GM23338 (cell line): ENCODE measurements around the gene EVI5. TPM values are rescaled to one million over a fixed set of nuclear protein-coding genes. Genes with fewer than 3 reads are reported as not detected.

Experiments
- ATAC-seq: fragments of 200-7000 bp; cut with Tn5 transposase; 3 replicates; pipeline ENCODE4 v1.9.1; 2020
- DNase-seq: peaks from one replicate; pipeline ENCODE4 v3.0.0-alpha.2; 2015; ENCODE audit warnings: low spot score
- H2AFZ ChIP-seq: fragments of 200-600 bp; sonication (generic); 2 replicates; pipeline ENCODE4 v1.8.0; 2016; ENCODE audit warnings: antibody characterized with exemption, mild to moderate bottlenecking, moderate library complexity
- H3F3A ChIP-seq: fragments of 200-600 bp; sonication (generic); replicated peaks from 2 replicates; pipeline ENCODE4 v1.8.0; 2017; ENCODE audit warnings: antibody characterized with exemption, mixed run types, low read depth
- H3K27ac ChIP-seq: fragments of 200-600 bp; sonication (generic); 2 replicates; pipeline ENCODE4 v1.6.1; 2016; ENCODE audit warnings: low read depth
- H3K27me3 ChIP-seq: fragments of 200-600 bp; sonication (generic); 2 replicates; pipeline ENCODE4 v1.8.0; 2016; ENCODE audit warnings: mild to moderate bottlenecking, mixed run types, moderate library complexity; ENCODE audit not compliant: insufficient read depth
- H3K36me3 ChIP-seq: fragments of 200-600 bp; sonication (generic); 2 replicates; pipeline ENCODE4 v1.8.0; 2016; ENCODE audit warnings: mild to moderate bottlenecking; ENCODE audit not compliant: insufficient read depth
- H3K4me1 ChIP-seq: fragments of 200-600 bp; sonication (generic); 2 replicates; pipeline ENCODE4 v1.8.0; 2016; ENCODE audit warnings: mild to moderate bottlenecking, moderate library complexity; ENCODE audit not compliant: insufficient read depth
- H3K4me2 ChIP-seq: fragments of 200-600 bp; sonication (generic); 2 replicates; pipeline ENCODE4 v1.7.1; 2017; ENCODE audit warnings: mixed run types
- H3K4me3 ChIP-seq: fragments of 200-600 bp; sonication (generic); 2 replicates; pipeline ENCODE4 v1.6.1; 2016; ENCODE audit warnings: mixed run types
- H3K79me2 ChIP-seq: fragments of 200-600 bp; sonication (generic); replicated peaks from 2 replicates; pipeline ENCODE4 v1.8.0; 2017; ENCODE audit warnings: mild to moderate bottlenecking; ENCODE audit not compliant: insufficient read depth
- H3K9me2 ChIP-seq: fragments of 200-600 bp; sonication (generic); 2 replicates; pipeline ENCODE4 v1.8.0; 2017; ENCODE audit not compliant: insufficient read depth
- H4K20me1 ChIP-seq: fragments of 200-600 bp; sonication (generic); replicated peaks from 2 replicates; pipeline ENCODE4 v1.8.0; 2017; ENCODE audit warnings: mild to moderate bottlenecking; ENCODE audit not compliant: insufficient read depth
- H3K27ac Mint-ChIP-seq: 2 replicates; pipeline ENCODE4 v1.8.0; 2020; ENCODE audit warnings: inconsistent platforms, mild to moderate bottlenecking, moderate library complexity, mixed read lengths
- H3K27me3 Mint-ChIP-seq: 3 replicates; pipeline ENCODE4 v1.8.0; 2022; ENCODE audit warnings: low read depth, mild to moderate bottlenecking, moderate library complexity, mixed read lengths, inconsistent platforms; ENCODE audit not compliant: insufficient read depth, poor library complexity
- H3K36me3 Mint-ChIP-seq: 3 replicates; pipeline ENCODE4 v1.8.0; 2021; ENCODE audit warnings: low read depth, mild to moderate bottlenecking, inconsistent platforms, moderate library complexity, mixed read lengths
- H3K4me1 Mint-ChIP-seq: 3 replicates; pipeline ENCODE4 v1.8.0; 2020; ENCODE audit warnings: mild to moderate bottlenecking, inconsistent platforms, mixed read lengths
- H3K4me3 Mint-ChIP-seq: 3 replicates; pipeline ENCODE4 v1.8.0; 2021; ENCODE audit warnings: moderate library complexity, mild to moderate bottlenecking, inconsistent platforms, mixed read lengths
- H3K9me3 Mint-ChIP-seq: 3 replicates; pipeline ENCODE4 v1.8.0; 2020; ENCODE audit warnings: moderate library complexity, mild to moderate bottlenecking, inconsistent platforms, mixed read lengths
- CREB1 ChIP-seq: fragments of 250-450 bp; sonication (Bioruptor Pico); IDR thresholded peaks from 2 replicates; pipeline ENCODE4 v1.5.0; 2020; ENCODE audit warnings: low read depth, mild to moderate bottlenecking, moderate library complexity
- ETS1 ChIP-seq: IDR thresholded peaks from 2 replicates; pipeline ENCODE4 v1.6.1; 2016; ENCODE audit warnings: antibody characterized with exemption
- EZH2 ChIP-seq: fragments of 200-600 bp; sonication (generic); IDR thresholded peaks from one replicate; pipeline ENCODE4 v1.8.0; 2017; ENCODE audit warnings: antibody characterized with exemption, mild to moderate bottlenecking, low read depth; ENCODE audit not compliant: unreplicated experiment
- EZH2phosphoT487 ChIP-seq: fragments of 200-600 bp; sonication (generic); IDR thresholded peaks from one replicate; pipeline ENCODE4 v1.8.1; 2018; ENCODE audit warnings: antibody characterized with exemption; ENCODE audit not compliant: unreplicated experiment
- JUNB ChIP-seq: IDR thresholded peaks from one replicate; pipeline ENCODE4 v1.6.1; 2016; ENCODE audit warnings: antibody characterized with exemption; ENCODE audit not compliant: unreplicated experiment
- NANOG ChIP-seq: IDR thresholded peaks from 2 replicates; pipeline ENCODE4 v1.6.1; 2016; ENCODE audit warnings: antibody characterized with exemption, borderline replicate concordance
- POLR2AphosphoS5 ChIP-seq: IDR thresholded peaks from 2 replicates; pipeline ENCODE4 v1.6.1; 2016; ENCODE audit warnings: antibody characterized with exemption, low read depth
- STAT1 ChIP-seq: IDR thresholded peaks from one replicate; pipeline ENCODE4 v1.6.1; 2016; ENCODE audit warnings: antibody characterized with exemption; ENCODE audit not compliant: unreplicated experiment
- ZNF114 ChIP-seq: fragments of 250-450 bp; sonication (Bioruptor Pico); IDR thresholded peaks from 2 replicates; pipeline ENCODE4 v1.5.0; 2020; ENCODE audit warnings: mild to moderate bottlenecking, moderate library complexity
- ZNF331 ChIP-seq: fragments of 250-450 bp; sonication (Bioruptor Pico); IDR thresholded peaks from 2 replicates; pipeline ENCODE4 v1.5.0; 2020; ENCODE audit warnings: low read depth, mild to moderate bottlenecking, moderate library complexity
- polyA plus RNA-seq: library from polyadenylated mRNA; unstranded; fragments of >200 nt; fragmentation: Nextera tagmentation; extraction: Ambion mirVana; gene quantifications from 2 replicates; pipeline ENCODE4 v1.2.1, GENCODE V29; 2016
- total RNA-seq: library from RNA; depleted of rRNA; stranded (reverse); fragments of >200 nt; shearing (Covaris generic); gene quantifications from 2 replicates; pipeline ENCODE4 v1.2.3, GENCODE V29; 2014
- TF ChIP-seq, protein P1 (sequence below), 2 experiments: fragments of 200-600 bp in 1 of 2; sonication (generic) in 1 of 2; conservative IDR thresholded peaks; 2 replicates each; pipeline versions ENCODE4 v1.5.1 to v1.6.1; 2016 to 2017; ENCODE audit warnings: antibody characterized with exemption in 2 of 2, low read depth in 2 of 2, mild to moderate bottlenecking in 2 of 2, moderate library complexity in 1 of 2
- TF ChIP-seq, protein P2 (sequence below): fragments of 250-450 bp; sonication (Bioruptor Pico); IDR thresholded peaks from 2 replicates; pipeline ENCODE4 v1.5.0; 2020; ENCODE audit warnings: mild to moderate bottlenecking, moderate library complexity
- TF ChIP-seq, protein P3 (sequence below): IDR thresholded peaks from one replicate; pipeline ENCODE4 v1.6.1; 2018; ENCODE audit warnings: antibody characterized with exemption; ENCODE audit not compliant: unreplicated experiment

EVI5 gene
- total and polyA plus RNA-seq, 2 experiments from 2014 or later, result 15.6 to 24.8 TPM

DNA sequence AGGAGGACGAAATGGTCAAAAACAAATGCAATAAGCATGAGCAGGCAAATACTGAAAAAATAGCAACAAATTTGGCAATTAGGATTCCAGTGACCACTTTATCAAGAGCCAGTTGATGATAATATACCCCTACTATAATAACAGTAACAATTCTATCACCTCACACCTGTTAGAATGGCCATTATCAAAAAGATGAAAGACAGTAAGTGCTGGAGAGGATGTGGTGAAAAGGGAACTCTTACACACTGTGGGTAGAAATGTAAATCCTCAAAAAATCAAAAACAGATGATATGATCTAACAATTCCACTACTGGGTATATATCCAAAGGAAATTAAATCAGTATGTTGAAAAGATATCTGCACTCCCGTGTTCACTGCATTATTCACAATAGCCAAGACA is 183.9 kb downstream of the EVI5 start:
- no peaks in the 10 kb centered on the region for H3F3A ChIP-seq
- H3K4me1 ChIP-seq, result no peaks in the 10 kb centered on the region
- no peak overlapping the region for H3K27ac ChIP-seq
- no peak overlapping the region for H2AFZ ChIP-seq
- no peak for ATAC-seq
- no peaks in the 10 kb centered on the region for H3K9me2 ChIP-seq
- Mint-ChIP-seq H3K4me3 (no peak overlapping the region), H3K27ac (no peak overlapping the region), H3K9me3 (no peaks in the 10 kb centered on the region), H3K36me3 (peaks cover 5% of the 10 kb centered on the region; the same call in 2 of the 3 replicates), H3K27me3 (no peaks in the 10 kb centered on the region), H3K4me1 (no peaks in the 10 kb centered on the region)
- no peak for DNase-seq
- H3K27me3 ChIP-seq, result no peaks in the 10 kb centered on the region
- no peaks in the 10 kb centered on the region for H3K79me2 ChIP-seq
- H3K4me3 ChIP-seq, result no peak overlapping the region
- H4K20me1 ChIP-seq, result no peaks in the 10 kb centered on the region
- no peak for TF ChIP-seq ZNF114 (CRISPR knock-in tag)
- no peak for TF ChIP-seq CREB1 (CRISPR knock-in tag)
- TF ChIP-seq POLR2AphosphoS5, result no peak
- no peak for TF ChIP-seq EZH2
- no peak for TF ChIP-seq NANOG
- TF ChIP-seq ZNF331 (CRISPR knock-in tag), result no peak
- TF ChIP-seq, protein P1, sequence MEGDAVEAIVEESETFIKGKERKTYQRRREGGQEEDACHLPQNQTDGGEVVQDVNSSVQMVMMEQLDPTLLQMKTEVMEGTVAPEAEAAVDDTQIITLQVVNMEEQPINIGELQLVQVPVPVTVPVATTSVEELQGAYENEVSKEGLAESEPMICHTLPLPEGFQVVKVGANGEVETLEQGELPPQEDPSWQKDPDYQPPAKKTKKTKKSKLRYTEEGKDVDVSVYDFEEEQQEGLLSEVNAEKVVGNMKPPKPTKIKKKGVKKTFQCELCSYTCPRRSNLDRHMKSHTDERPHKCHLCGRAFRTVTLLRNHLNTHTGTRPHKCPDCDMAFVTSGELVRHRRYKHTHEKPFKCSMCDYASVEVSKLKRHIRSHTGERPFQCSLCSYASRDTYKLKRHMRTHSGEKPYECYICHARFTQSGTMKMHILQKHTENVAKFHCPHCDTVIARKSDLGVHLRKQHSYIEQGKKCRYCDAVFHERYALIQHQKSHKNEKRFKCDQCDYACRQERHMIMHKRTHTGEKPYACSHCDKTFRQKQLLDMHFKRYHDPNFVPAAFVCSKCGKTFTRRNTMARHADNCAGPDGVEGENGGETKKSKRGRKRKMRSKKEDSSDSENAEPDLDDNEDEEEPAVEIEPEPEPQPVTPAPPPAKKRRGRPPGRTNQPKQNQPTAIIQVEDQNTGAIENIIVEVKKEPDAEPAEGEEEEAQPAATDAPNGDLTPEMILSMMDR (conservative IDR thresholded peaks at IDR 0.05; ENCODE audit: low read depth in 2 of 2), result no peak
- TF ChIP-seq, protein P2, sequence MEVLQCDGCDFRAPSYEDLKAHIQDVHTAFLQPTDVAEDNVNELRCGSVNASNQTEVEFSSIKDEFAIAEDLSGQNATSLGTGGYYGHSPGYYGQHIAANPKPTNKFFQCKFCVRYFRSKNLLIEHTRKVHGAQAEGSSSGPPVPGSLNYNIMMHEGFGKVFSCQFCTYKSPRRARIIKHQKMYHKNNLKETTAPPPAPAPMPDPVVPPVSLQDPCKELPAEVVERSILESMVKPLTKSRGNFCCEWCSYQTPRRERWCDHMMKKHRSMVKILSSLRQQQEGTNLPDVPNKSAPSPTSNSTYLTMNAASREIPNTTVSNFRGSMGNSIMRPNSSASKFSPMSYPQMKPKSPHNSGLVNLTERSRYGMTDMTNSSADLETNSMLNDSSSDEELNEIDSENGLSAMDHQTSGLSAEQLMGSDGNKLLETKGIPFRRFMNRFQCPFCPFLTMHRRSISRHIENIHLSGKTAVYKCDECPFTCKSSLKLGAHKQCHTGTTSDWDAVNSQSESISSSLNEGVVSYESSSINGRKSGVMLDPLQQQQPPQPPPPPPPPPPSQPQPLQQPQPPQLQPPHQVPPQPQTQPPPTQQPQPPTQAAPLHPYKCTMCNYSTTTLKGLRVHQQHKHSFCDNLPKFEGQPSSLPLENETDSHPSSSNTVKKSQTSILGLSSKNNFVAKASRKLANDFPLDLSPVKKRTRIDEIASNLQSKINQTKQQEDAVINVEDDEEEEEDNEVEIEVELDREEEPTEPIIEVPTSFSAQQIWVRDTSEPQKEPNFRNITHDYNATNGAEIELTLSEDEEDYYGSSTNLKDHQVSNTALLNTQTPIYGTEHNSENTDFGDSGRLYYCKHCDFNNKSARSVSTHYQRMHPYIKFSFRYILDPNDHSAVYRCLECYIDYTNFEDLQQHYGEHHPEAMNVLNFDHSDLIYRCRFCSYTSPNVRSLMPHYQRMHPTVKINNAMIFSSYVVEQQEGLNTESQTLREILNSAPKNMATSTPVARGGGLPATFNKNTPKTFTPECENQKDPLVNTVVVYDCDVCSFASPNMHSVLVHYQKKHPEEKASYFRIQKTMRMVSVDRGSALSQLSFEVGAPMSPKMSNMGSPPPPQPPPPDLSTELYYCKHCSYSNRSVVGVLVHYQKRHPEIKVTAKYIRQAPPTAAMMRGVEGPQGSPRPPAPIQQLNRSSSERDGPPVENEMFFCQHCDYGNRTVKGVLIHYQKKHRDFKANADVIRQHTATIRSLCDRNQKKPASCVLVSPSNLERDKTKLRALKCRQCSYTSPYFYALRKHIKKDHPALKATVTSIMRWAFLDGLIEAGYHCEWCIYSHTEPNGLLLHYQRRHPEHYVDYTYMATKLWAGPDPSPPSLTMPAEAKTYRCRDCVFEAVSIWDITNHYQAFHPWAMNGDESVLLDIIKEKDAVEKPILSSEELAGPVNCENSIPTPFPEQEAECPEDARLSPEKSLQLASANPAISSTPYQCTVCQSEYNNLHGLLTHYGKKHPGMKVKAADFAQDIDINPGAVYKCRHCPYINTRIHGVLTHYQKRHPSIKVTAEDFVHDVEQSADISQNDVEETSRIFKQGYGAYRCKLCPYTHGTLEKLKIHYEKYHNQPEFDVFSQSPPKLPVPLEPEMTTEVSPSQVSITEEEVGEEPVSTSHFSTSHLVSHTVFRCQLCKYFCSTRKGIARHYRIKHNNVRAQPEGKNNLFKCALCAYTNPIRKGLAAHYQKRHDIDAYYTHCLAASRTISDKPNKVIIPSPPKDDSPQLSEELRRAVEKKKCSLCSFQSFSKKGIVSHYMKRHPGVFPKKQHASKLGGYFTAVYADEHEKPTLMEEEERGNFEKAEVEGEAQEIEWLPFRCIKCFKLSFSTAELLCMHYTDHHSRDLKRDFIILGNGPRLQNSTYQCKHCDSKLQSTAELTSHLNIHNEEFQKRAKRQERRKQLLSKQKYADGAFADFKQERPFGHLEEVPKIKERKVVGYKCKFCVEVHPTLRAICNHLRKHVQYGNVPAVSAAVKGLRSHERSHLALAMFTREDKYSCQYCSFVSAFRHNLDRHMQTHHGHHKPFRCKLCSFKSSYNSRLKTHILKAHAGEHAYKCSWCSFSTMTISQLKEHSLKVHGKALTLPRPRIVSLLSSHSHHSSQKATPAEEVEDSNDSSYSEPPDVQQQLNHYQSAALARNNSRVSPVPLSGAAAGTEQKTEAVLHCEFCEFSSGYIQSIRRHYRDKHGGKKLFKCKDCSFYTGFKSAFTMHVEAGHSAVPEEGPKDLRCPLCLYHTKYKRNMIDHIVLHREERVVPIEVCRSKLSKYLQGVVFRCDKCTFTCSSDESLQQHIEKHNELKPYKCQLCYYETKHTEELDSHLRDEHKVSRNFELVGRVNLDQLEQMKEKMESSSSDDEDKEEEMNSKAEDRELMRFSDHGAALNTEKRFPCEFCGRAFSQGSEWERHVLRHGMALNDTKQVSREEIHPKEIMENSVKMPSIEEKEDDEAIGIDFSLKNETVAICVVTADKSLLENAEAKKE (CRISPR knock-in tag), result no peak
- no peak for TF ChIP-seq STAT1
- TF ChIP-seq, protein P3, sequence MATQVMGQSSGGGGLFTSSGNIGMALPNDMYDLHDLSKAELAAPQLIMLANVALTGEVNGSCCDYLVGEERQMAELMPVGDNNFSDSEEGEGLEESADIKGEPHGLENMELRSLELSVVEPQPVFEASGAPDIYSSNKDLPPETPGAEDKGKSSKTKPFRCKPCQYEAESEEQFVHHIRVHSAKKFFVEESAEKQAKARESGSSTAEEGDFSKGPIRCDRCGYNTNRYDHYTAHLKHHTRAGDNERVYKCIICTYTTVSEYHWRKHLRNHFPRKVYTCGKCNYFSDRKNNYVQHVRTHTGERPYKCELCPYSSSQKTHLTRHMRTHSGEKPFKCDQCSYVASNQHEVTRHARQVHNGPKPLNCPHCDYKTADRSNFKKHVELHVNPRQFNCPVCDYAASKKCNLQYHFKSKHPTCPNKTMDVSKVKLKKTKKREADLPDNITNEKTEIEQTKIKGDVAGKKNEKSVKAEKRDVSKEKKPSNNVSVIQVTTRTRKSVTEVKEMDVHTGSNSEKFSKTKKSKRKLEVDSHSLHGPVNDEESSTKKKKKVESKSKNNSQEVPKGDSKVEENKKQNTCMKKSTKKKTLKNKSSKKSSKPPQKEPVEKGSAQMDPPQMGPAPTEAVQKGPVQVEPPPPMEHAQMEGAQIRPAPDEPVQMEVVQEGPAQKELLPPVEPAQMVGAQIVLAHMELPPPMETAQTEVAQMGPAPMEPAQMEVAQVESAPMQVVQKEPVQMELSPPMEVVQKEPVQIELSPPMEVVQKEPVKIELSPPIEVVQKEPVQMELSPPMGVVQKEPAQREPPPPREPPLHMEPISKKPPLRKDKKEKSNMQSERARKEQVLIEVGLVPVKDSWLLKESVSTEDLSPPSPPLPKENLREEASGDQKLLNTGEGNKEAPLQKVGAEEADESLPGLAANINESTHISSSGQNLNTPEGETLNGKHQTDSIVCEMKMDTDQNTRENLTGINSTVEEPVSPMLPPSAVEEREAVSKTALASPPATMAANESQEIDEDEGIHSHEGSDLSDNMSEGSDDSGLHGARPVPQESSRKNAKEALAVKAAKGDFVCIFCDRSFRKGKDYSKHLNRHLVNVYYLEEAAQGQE, result no peak
- no peak for TF ChIP-seq JUNB
- no peak for TF ChIP-seq ETS1
- no peak for TF ChIP-seq EZH2phosphoT487
- H3K4me2 ChIP-seq, result no peak overlapping the region
- no peaks in the 10 kb centered on the region for H3K36me3 ChIP-seq
